Measurements from ENCODE around the gene LMX1B.

DNA sequence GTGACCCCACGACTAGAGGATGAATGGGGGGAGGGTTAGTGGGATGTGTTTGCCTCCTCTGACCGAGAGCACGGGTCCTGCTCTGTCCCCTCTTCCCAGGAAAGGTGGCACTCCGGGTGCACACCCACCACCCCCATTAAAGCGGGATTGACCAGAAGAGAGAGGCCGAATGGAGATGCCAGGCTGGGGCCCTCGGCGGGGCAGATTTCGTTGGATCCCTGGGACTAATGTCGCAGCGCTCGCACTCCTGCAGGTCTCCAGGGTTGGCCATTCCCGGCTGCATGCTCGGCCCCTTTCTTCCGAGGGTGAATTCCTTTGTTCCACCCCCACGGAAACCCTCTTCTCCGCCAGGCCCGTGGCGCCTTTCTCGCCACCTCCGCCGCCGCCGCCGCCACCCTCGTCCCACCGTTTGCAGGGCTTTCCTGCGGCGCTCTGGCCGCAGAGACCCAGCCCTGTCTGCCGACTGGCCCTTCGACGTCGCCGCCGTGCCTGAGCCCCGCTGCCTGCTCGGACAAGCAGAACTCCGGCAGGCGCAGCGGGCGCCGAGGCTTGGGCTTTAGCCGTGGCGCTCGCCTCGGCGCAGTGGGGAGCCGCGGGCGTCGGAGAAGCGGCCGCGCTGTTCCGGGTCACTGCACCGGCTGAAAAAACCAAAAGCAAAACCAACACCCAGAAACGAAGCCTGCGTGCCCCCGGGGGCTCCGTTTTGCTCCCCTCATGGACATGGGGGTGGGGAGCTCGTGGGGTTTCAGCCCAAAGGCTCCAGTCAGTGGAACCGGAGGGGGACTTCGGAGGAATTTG lies 11.8 kb downstream of the LMX1B start:
- TF ChIP-seq, protein P1, sequence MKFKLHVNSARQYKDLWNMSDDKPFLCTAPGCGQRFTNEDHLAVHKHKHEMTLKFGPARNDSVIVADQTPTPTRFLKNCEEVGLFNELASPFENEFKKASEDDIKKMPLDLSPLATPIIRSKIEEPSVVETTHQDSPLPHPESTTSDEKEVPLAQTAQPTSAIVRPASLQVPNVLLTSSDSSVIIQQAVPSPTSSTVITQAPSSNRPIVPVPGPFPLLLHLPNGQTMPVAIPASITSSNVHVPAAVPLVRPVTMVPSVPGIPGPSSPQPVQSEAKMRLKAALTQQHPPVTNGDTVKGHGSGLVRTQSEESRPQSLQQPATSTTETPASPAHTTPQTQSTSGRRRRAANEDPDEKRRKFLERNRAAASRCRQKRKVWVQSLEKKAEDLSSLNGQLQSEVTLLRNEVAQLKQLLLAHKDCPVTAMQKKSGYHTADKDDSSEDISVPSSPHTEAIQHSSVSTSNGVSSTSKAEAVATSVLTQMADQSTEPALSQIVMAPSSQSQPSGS (tag by site-specific recombination; IDR thresholded peaks at IDR 0.05; ENCODE audit: low read depth) = no peak
- TF ChIP-seq HOXA7 (CRISPR knock-in tag; IDR thresholded peaks at IDR 0.05; ENCODE audit: borderline replicate concordance) = no peak
- no peak for TF ChIP-seq BCL11A (tag by site-specific recombination; IDR thresholded peaks at IDR 0.05; ENCODE audit: low read depth)
- TF ChIP-seq, protein P2, sequence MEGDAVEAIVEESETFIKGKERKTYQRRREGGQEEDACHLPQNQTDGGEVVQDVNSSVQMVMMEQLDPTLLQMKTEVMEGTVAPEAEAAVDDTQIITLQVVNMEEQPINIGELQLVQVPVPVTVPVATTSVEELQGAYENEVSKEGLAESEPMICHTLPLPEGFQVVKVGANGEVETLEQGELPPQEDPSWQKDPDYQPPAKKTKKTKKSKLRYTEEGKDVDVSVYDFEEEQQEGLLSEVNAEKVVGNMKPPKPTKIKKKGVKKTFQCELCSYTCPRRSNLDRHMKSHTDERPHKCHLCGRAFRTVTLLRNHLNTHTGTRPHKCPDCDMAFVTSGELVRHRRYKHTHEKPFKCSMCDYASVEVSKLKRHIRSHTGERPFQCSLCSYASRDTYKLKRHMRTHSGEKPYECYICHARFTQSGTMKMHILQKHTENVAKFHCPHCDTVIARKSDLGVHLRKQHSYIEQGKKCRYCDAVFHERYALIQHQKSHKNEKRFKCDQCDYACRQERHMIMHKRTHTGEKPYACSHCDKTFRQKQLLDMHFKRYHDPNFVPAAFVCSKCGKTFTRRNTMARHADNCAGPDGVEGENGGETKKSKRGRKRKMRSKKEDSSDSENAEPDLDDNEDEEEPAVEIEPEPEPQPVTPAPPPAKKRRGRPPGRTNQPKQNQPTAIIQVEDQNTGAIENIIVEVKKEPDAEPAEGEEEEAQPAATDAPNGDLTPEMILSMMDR (tag by site-specific recombination; IDR thresholded peaks at IDR 0.05) = no peak
- TF ChIP-seq ZNF664 (tag by site-specific recombination; IDR thresholded peaks at IDR 0.05) = no peak
- no peak for TF ChIP-seq ZNF23 (tag by site-specific recombination; IDR thresholded peaks at IDR 0.05; ENCODE audit: borderline replicate concordance)
- TF ChIP-seq, protein P3, sequence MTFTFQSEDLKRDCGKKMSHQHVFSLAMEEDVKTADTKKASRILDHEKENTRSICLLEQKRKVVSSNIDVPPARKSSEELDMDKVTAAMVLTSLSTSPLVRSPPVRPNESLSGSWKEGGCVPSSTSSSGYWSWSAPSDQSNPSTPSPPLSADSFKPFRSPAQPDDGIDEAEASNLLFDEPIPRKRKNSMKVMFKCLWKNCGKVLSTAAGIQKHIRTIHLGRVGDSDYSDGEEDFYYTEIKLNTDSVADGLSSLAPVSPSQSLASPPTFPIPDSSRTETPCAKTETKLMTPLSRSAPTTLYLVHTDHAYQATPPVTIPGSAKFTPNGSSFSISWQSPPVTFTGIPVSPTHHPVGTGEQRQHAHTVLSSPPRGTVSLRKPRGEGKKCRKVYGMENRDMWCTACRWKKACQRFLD (tag by site-specific recombination; IDR thresholded peaks at IDR 0.05) = no peak

Measured in HEK293 (cell line).